ENCODE measurements around the gene SCN2B. TPM values are rescaled to one million over a fixed set of nuclear protein-coding genes. Genes with fewer than 3 reads are reported as not detected.

Gene SCN2B
- total and polyA plus RNA-seq, 8 donors, result 0.12 to 0.92 (median 0.29) TPM; not detected in 3

GRCh38 chr11:118164885-118165284, 11.6 kb downstream of the SCN2B start:
- Histone ChIP-seq H3K27ac (no peak overlapping the region), H3K4me3 (no peak overlapping the region), H3K4me1 (no peaks in the 10 kb centered on the region), H3K36me3 (no peaks in the 10 kb centered on the region), H3K9me3 (no peaks in the 10 kb centered on the region), H3K27me3 (peaks cover 0 to 72% (median 0%) of the 10 kb centered on the region in 3 donors)
- TF ChIP-seq POLR2AphosphoS5 (IDR thresholded peaks at IDR 0.05), result no peak
- no peak for TF ChIP-seq POLR2A (IDR thresholded peaks at IDR 0.05)
- TF ChIP-seq CTCF (IDR thresholded peaks at IDR 0.05), result no peak
- no peak for TF ChIP-seq EP300 (IDR thresholded peaks at IDR 0.05)
- WGBS, 5 donors, result 49 to 77% (median 52%) methylated on average over 2 of the region's 2 CpGs
- no peak for DNase-seq
- intact Hi-C loops (cut with DNase I; ENCODE audit: low total_unique reads), result no loop called here

DNA sequence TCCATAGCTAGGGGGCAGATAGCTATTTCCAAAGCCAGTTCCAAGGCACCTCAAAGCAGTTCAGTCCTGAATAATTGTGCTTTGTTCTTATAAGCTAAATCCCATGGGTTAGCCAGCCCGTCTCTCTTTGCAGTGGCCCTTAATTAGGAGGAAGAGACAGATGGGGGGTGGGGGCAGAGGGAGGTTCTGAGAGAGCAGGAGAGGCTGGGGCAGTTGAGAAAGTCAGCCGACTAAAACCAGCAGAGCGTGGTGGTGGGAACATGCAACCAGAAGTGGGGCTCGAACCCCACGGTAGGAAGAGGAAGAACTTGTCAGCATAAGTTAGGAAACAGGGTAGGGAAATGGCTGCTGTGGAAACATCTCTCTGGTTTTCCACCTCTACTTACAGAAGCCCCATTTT, 12.9 kb downstream of the SCN2B start:
- H3K4me3 ChIP-seq, result no peak overlapping the region
- no peaks in the 10 kb centered on the region for H3K9me3 ChIP-seq
- WGBS, 5 donors, result 69 to 87% (median 75%) methylated on average over 5 of the region's 5 CpGs
- TF ChIP-seq CTCF (IDR thresholded peaks at IDR 0.05) (no peak), POLR2A (IDR thresholded peaks at IDR 0.05) (no peak), EP300 (IDR thresholded peaks at IDR 0.05) (no peak), POLR2AphosphoS5 (IDR thresholded peaks at IDR 0.05) (no peak)
- intact Hi-C loops (cut with DNase I; ENCODE audit: low total_unique reads), result no loop called here
- peaks cover 0 to 70% (median 0%) of the 10 kb centered on the region in 3 donors for H3K27me3 ChIP-seq
- H3K4me1 ChIP-seq, result no peaks in the 10 kb centered on the region
- no peak for DNase-seq
- no peak overlapping the region for H3K27ac ChIP-seq
- H3K36me3 ChIP-seq, result no peaks in the 10 kb centered on the region

DNA sequence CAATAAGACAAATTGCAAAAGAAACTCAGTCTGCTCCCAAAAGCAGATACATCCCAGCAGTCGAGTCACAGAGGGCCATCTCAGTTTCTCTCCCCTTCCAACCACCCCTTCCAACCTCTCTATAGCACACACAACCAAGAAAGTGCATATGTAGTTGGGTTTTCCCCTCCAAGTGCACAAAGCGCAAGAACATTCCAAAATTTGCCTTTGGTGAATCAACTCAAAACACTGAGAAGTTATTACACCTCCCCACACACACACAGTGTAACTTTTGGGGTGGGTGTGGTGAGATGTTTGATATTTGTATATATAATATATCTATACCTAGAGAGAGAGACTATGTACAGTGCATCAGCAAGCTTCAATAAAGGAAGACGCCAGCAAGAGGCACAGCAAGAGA, 13.6 kb downstream of the SCN2B start:
- Histone ChIP-seq H3K9me3 (no peaks in the 10 kb centered on the region), H3K4me3 (no peak overlapping the region), H3K4me1 (no peaks in the 10 kb centered on the region), H3K27me3 (peaks cover 0 to 76% (median 0%) of the 10 kb centered on the region in 3 donors), H3K36me3 (no peaks in the 10 kb centered on the region), H3K27ac (no peak overlapping the region)
- DNase-seq, result no peak
- intact Hi-C loops (cut with DNase I; ENCODE audit: low total_unique reads), result no loop called here
- no peak for TF ChIP-seq POLR2A (IDR thresholded peaks at IDR 0.05)
- WGBS, 5 donors, result 70 to 82% (median 71%) methylated on average over 3 of the region's 3 CpGs

DNA sequence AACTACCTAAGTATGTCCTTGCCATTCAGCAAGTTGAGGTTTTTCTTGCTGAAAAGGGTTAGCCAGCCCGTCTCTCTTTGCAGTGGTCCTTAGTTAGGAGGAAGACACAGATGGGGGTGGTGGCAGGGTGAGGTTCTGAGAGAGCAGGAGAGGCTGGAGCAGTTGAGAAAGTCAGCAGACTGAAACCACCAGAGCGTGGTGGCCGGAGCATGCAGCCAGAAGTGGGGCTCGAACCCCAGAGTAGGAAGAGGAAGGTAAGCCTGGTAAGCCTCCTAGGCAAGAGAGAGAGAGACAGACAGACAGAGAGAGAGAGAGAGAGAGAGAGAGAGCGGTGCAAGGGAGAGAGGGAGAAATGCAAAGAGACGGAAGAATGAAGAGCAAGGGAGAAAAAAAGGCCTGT, 14.7 kb downstream of the SCN2B start:
- intact Hi-C loops (cut with DNase I; ENCODE audit: low total_unique reads), result no loop called here
- Histone ChIP-seq H3K4me3 (no peak overlapping the region), H3K36me3 (no peaks in the 10 kb centered on the region), H3K4me1 (peaks cover 0 to 4% (median 2%) of the 10 kb centered on the region in 4 donors), H3K27ac (no peak overlapping the region), H3K9me3 (no peaks in the 10 kb centered on the region), H3K27me3 (peaks cover 0 to 86% (median 9%) of the 10 kb centered on the region in 3 donors)
- 73 to 84% (median 75%) methylated on average over 6 of the region's 6 CpGs for WGBS, 5 donors
- DNase-seq, result no peak
- no peak for TF ChIP-seq CTCF (IDR thresholded peaks at IDR 0.05)
- no peak for TF ChIP-seq POLR2AphosphoS5 (IDR thresholded peaks at IDR 0.05)
- TF ChIP-seq EP300 (IDR thresholded peaks at IDR 0.05), result no peak
- TF ChIP-seq POLR2A (IDR thresholded peaks at IDR 0.05), result no peak

DNA sequence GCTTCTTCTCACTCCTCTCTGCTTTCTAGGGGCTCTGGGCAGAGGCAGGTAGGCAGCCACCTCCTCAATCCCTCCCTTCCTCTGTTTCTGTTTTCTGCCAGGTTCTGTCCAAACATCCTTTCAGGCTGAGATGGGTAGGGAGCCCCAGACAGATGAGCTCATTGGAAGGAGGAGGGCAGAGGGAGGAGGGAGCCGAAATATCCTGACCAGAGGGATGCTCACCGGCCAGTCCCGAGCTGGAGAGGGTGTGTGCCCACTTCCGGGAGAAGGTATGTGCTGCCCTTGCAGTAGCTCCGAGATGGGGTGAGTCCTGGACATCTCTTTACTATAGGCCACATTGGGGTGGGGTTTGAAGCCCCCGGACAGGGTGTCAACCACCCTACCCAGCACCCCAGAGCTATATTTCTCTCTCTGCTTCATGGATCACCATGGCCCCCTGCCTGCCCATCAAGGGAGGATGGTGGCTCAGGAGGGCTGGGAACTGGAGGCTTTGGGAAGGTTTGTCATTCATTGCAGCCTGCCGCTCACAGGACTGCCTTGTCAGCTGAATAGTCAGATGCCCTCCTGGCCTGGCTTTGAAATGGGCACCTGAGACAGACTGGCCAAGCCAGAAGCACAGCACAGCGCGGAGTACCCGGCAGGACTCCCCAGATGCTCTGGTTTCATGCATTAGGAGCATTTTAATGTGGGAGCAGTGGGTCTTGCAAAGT, 19.1 kb downstream of the SCN2B start:
- intact Hi-C loops (cut with DNase I; ENCODE audit: low total_unique reads), result no loop called here
- Histone ChIP-seq H3K27ac (no peak overlapping the region), H3K9me3 (no peaks in the 10 kb centered on the region), H3K4me3 (no peak overlapping the region), H3K36me3 (no peaks in the 10 kb centered on the region), H3K4me1 (peaks cover 11 to 27% (median 19%) of the 10 kb centered on the region in 4 donors), H3K27me3 (peaks cover 9 to 96% (median 50%) of the 10 kb centered on the region in 3 donors)
- DNase-seq, result no peak
- 35 to 44% (median 39%) methylated on average over 8 to 10 of the region's 10 CpGs for WGBS, 5 donors
- no peak for TF ChIP-seq CTCF (IDR thresholded peaks at IDR 0.05)
- no peak for TF ChIP-seq POLR2A (IDR thresholded peaks at IDR 0.05)
- no peak for TF ChIP-seq EP300 (IDR thresholded peaks at IDR 0.05)

Data from stomach (tissue), 9 donors.